Measurements from ENCODE around the gene RGS9BP. TPM values are rescaled to one million over a fixed set of nuclear protein-coding genes. Genes with fewer than 3 reads are reported as not detected.
A peak's percentile ranks its signal among the peaks of the same experiment; 100 is the strongest.

Gene RGS9BP
- polyA plus RNA-seq, 3 donors, result 0.03 TPM; not detected in 2

GRCh38 chr19:32676895-32677359 is 1.3 kb downstream of the RGS9BP start:
- intact Hi-C loops (cut with micrococcal nuclease), result loop anchor here (10.0 kb wide), 1 partner anchor 272 kb away; the partner anchor contains the start of gene DPY19L3 (in 2 of the 2)
- Mint-ChIP-seq H3K36me3 (peaks cover 5 to 10% of the 10 kb centered on the region in 2 donors), H3K27me3 (ENCODE audit: low read depth in 3 of 3) (peaks cover 33 to 45% (median 37%) of the 10 kb centered on the region in 3 donors), H3K27ac (no peak overlapping the region), H3K4me3 (peak overlapping the region; percentile 48 to 84), H3K9me3 (peaks cover 0 to 9% (median 0%) of the 10 kb centered on the region in 7 donors), H3K4me1 (peaks cover 36% of the 10 kb centered on the region)
- Histone ChIP-seq H3K79me2 (ENCODE audit: insufficient read depth, low read length) (peaks cover 30% of the 10 kb centered on the region), H3K36me3 (replicated peaks in 1 of 2; ENCODE audit: control insufficient read depth in 1 of 2, insufficient read depth in 2 of 2, low read length in 2 of 2) (no peaks in the 10 kb centered on the region), H2AFZ (ENCODE audit: insufficient read depth, low read depth, low read length, poor library complexity, severe bottlenecking) (peak overlapping the region; percentile 94), H3K27ac (ENCODE audit: low read depth in 1 of 2, low read length in 2 of 2) (no peak overlapping the region), H3K4me3 (replicated peaks in 1 of 3; ENCODE audit: low read depth in 2 of 3, low read length in 3 of 3) (peak overlapping the region in 1 of 3 experiments; percentile 95), H3K4me1 (ENCODE audit: control insufficient read depth in 1 of 2, insufficient read depth in 2 of 2, low read length in 2 of 2) (peaks cover 32 to 47% of the 10 kb centered on the region in 2 donors), H3K4me2 (replicated peaks; ENCODE audit: extremely low read depth, low read length, poor library complexity, severe bottlenecking) (peak overlapping the region; percentile 94), H3K27me3 (ENCODE audit: control insufficient read depth in 2 of 2, insufficient read depth in 2 of 2, low read length in 2 of 2) (peaks cover 21 to 29% of the 10 kb centered on the region in 2 donors), H4K20me1 (ENCODE audit: insufficient read depth, low read length) (peaks cover 25% of the 10 kb centered on the region), H3K9ac (ENCODE audit: insufficient read depth, low read length, poor library complexity, severe bottlenecking) (no peak overlapping the region), H3K9me3 (replicated peaks in 1 of 2; ENCODE audit: control insufficient read depth in 1 of 2, insufficient read depth in 1 of 2, low read length in 2 of 2) (peaks cover 0 to 6% of the 10 kb centered on the region in 2 donors)
- 19% methylated on average over 26 of the region's 33 CpGs for WGBS (ENCODE audit: insufficient coverage)
- no peak for DNase-seq
- TF ChIP-seq, protein P1, sequence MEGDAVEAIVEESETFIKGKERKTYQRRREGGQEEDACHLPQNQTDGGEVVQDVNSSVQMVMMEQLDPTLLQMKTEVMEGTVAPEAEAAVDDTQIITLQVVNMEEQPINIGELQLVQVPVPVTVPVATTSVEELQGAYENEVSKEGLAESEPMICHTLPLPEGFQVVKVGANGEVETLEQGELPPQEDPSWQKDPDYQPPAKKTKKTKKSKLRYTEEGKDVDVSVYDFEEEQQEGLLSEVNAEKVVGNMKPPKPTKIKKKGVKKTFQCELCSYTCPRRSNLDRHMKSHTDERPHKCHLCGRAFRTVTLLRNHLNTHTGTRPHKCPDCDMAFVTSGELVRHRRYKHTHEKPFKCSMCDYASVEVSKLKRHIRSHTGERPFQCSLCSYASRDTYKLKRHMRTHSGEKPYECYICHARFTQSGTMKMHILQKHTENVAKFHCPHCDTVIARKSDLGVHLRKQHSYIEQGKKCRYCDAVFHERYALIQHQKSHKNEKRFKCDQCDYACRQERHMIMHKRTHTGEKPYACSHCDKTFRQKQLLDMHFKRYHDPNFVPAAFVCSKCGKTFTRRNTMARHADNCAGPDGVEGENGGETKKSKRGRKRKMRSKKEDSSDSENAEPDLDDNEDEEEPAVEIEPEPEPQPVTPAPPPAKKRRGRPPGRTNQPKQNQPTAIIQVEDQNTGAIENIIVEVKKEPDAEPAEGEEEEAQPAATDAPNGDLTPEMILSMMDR (IDR thresholded peaks at IDR 0.05), result no peak

DNA sequence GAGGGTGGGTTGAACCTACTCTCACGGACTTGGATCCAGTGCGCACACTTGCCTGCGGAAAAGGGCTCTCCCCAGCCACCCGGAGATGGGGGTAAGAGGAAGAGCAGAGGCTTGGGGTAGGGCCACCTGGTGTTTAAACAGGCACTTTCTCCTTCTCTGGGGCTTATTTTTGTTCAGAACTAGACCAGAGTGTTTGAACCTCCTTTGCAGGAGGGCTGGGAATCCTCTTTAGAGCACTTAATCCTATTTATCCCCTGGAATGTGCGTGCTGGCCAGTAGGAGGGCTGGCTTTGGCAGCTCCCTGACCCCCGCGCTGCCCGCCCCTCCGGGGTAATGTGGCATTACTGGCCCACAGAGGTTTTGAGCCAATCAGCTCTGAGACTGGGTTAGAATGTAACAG is 2.0 kb downstream of the RGS9BP start:
- Histone ChIP-seq H3K9ac (ENCODE audit: insufficient read depth, low read length, poor library complexity, severe bottlenecking) (no peak overlapping the region), H2AFZ (ENCODE audit: insufficient read depth, low read depth, low read length, poor library complexity, severe bottlenecking) (no peak overlapping the region), H3K9me3 (replicated peaks in 1 of 2; ENCODE audit: control insufficient read depth in 1 of 2, insufficient read depth in 1 of 2, low read length in 2 of 2) (peaks cover 0 to 6% of the 10 kb centered on the region in 2 donors), H3K36me3 (replicated peaks in 1 of 2; ENCODE audit: control insufficient read depth in 1 of 2, insufficient read depth in 2 of 2, low read length in 2 of 2) (no peaks in the 10 kb centered on the region), H3K4me2 (replicated peaks; ENCODE audit: extremely low read depth, low read length, poor library complexity, severe bottlenecking) (no peak overlapping the region), H3K4me1 (ENCODE audit: control insufficient read depth in 1 of 2, insufficient read depth in 2 of 2, low read length in 2 of 2) (peaks cover 30 to 39% of the 10 kb centered on the region in 2 donors), H3K79me2 (ENCODE audit: insufficient read depth, low read length) (peaks cover 22% of the 10 kb centered on the region), H3K27me3 (ENCODE audit: control insufficient read depth in 2 of 2, insufficient read depth in 2 of 2, low read length in 2 of 2) (peaks cover 21 to 29% of the 10 kb centered on the region in 2 donors), H3K27ac (ENCODE audit: low read depth in 1 of 2, low read length in 2 of 2) (no peak overlapping the region), H4K20me1 (ENCODE audit: insufficient read depth, low read length) (peaks cover 18% of the 10 kb centered on the region), H3K4me3 (replicated peaks in 1 of 3; ENCODE audit: low read depth in 2 of 3, low read length in 3 of 3) (no peak overlapping the region)
- intact Hi-C loops (cut with micrococcal nuclease), result loop anchor here (10.0 kb wide), 1 partner anchor 273 kb away; the partner anchor contains the start of gene DPY19L3 (in 2 of the 2)
- Mint-ChIP-seq H3K36me3 (peaks cover 5 to 10% of the 10 kb centered on the region in 2 donors), H3K27me3 (ENCODE audit: low read depth in 3 of 3) (peaks cover 33 to 45% (median 37%) of the 10 kb centered on the region in 3 donors), H3K27ac (no peak overlapping the region), H3K4me1 (peaks cover 29% of the 10 kb centered on the region), H3K4me3 (peak overlapping the region; percentile 27 to 84), H3K9me3 (peaks cover 0 to 9% (median 0%) of the 10 kb centered on the region in 7 donors)
- WGBS (ENCODE audit: insufficient coverage), result no CpG with 5 or more reads among the region's 9 CpGs
- TF ChIP-seq, protein P1 (IDR thresholded peaks at IDR 0.05), result no peak
- no peak for DNase-seq
